Measurements from ENCODE around the gene SMCO2.

The SMCO2 gene

DNA sequence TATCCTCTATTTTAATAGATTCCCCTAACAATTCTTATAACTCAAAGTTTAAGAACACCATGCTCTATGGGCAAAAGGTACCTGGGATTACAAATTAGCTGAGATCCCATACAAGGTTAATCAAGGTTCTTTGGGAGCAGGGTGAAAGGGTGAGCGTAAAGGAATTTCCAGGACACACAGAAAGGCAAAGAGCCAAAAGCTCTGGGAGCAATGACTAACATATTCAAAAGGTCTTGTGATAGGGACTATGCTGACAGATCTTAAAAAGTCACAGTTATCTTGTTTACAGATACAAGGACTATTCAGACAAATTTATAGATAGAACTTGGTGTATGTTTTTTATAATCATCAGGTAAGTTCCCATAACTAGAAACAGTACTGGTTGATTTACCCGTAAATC lies 58.0 kb downstream of the SMCO2 start:
- Histone ChIP-seq H4K8ac (ENCODE audit: low read depth, low read length) (no peak overlapping the region), H3K27ac (ENCODE audit: low read depth, low read length) (no peak overlapping the region), H3K4me1 (ENCODE audit: control insufficient read depth, low read depth, low read length) (no peaks in the 10 kb centered on the region), H3K18ac (ENCODE audit: low read length) (no peak overlapping the region), H3K56ac (ENCODE audit: low read length) (no peak overlapping the region), H3K4ac (ENCODE audit: low read depth, low read length) (no peak overlapping the region), H3K9ac (ENCODE audit: low read length) (no peak overlapping the region), H3K4me2 (ENCODE audit: low read length) (no peak overlapping the region), H2BK15ac (replicated peaks; ENCODE audit: low read depth) (no peak overlapping the region), H4K5ac (ENCODE audit: low read length) (no peak overlapping the region), H3K79me2 (ENCODE audit: control insufficient read depth, insufficient read depth, low read length) (no peaks in the 10 kb centered on the region), H3K36me3 (ENCODE audit: control insufficient read depth, insufficient read depth, low read length) (no peaks in the 10 kb centered on the region), H3K4me3 (ENCODE audit: low read length) (no peak overlapping the region), H2BK120ac (ENCODE audit: low read depth, low read length) (no peak overlapping the region), H3K79me1 (ENCODE audit: low read length) (no peaks in the 10 kb centered on the region), H3K27me3 (ENCODE audit: insufficient read depth, low read length, poor library complexity) (no peaks in the 10 kb centered on the region), H3K23ac (ENCODE audit: low read length) (no peak overlapping the region), H2BK5ac (ENCODE audit: low read length) (no peak overlapping the region), H2AK5ac (ENCODE audit: low read length) (no peak overlapping the region)
- WGBS (ENCODE audit: extremely low coverage, insufficient coverage, low lambda C conversion rate), result no CpG with 5 or more reads among the region's 2 CpGs
- no peak for DNase-seq

DNA sequence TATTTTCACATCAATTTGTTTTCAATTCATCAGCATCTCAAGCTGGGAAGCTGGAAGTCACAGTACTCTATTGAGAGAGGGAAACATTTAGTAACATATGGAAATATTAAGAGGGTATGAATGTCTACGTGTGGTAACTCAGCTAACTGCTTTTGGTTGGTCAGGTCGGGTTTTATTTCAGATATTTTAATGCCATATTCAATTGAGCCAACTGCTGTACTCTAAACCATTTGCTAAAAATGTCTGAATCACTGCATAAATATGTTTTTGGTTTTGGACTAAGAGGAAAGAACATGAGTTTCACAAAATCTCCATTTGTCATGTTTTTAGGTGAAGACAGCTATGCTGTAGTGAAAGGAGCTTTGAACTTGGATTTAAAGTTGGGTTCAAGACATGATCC lies 58.6 kb downstream of the SMCO2 start:
- Histone ChIP-seq H2BK120ac (ENCODE audit: low read depth, low read length) (no peak overlapping the region), H3K36me3 (ENCODE audit: control insufficient read depth, insufficient read depth, low read length) (no peaks in the 10 kb centered on the region), H3K4me1 (ENCODE audit: control insufficient read depth, low read depth, low read length) (no peaks in the 10 kb centered on the region), H4K5ac (ENCODE audit: low read length) (no peak overlapping the region), H3K23ac (ENCODE audit: low read length) (no peak overlapping the region), H2BK5ac (ENCODE audit: low read length) (no peak overlapping the region), H4K8ac (ENCODE audit: low read depth, low read length) (no peak overlapping the region), H3K79me1 (ENCODE audit: low read length) (no peaks in the 10 kb centered on the region), H3K9ac (ENCODE audit: low read length) (no peak overlapping the region), H3K27ac (ENCODE audit: low read depth, low read length) (no peak overlapping the region), H2BK15ac (replicated peaks; ENCODE audit: low read depth) (no peak overlapping the region), H3K27me3 (ENCODE audit: insufficient read depth, low read length, poor library complexity) (no peaks in the 10 kb centered on the region), H3K4me2 (ENCODE audit: low read length) (no peak overlapping the region), H3K79me2 (ENCODE audit: control insufficient read depth, insufficient read depth, low read length) (no peaks in the 10 kb centered on the region), H3K18ac (ENCODE audit: low read length) (no peak overlapping the region), H3K4me3 (ENCODE audit: low read length) (no peak overlapping the region), H3K56ac (ENCODE audit: low read length) (no peak overlapping the region), H3K4ac (ENCODE audit: low read depth, low read length) (no peak overlapping the region), H2AK5ac (ENCODE audit: low read length) (no peak overlapping the region)
- WGBS (ENCODE audit: extremely low coverage, insufficient coverage, low lambda C conversion rate), result no CpG with 5 or more reads among the region's 2 CpGs
- DNase-seq, result no peak

DNA sequence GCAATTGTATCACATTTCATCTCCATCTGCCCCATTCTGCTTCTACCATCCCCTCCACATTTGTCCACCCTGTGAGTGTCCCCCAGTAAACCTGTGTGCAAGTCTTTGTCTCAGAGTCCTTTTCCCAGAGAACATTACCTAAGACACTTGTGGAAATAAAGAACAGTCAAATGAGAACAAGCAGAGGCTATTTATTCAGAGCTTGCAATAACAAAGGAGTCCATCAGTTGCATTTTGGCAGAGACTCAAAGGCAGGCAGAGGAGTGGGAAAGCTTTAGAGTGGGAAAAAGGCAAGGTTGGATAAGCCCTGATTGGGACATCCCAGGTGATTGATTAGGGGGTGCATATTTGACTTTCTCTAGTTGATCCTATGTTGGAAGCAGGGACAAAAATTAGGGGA lies 59.2 kb downstream of the SMCO2 start:
- Histone ChIP-seq H3K79me1 (ENCODE audit: low read length) (no peaks in the 10 kb centered on the region), H4K8ac (ENCODE audit: low read depth, low read length) (no peak overlapping the region), H3K4me1 (ENCODE audit: control insufficient read depth, low read depth, low read length) (no peaks in the 10 kb centered on the region), H3K18ac (ENCODE audit: low read length) (no peak overlapping the region), H3K27me3 (ENCODE audit: insufficient read depth, low read length, poor library complexity) (no peaks in the 10 kb centered on the region), H4K5ac (ENCODE audit: low read length) (no peak overlapping the region), H3K36me3 (ENCODE audit: control insufficient read depth, insufficient read depth, low read length) (no peaks in the 10 kb centered on the region), H3K27ac (ENCODE audit: low read depth, low read length) (no peak overlapping the region), H3K9ac (ENCODE audit: low read length) (no peak overlapping the region), H3K4ac (ENCODE audit: low read depth, low read length) (no peak overlapping the region), H2AK5ac (ENCODE audit: low read length) (no peak overlapping the region), H2BK120ac (ENCODE audit: low read depth, low read length) (no peak overlapping the region), H3K23ac (ENCODE audit: low read length) (no peak overlapping the region), H2BK5ac (ENCODE audit: low read length) (no peak overlapping the region), H3K4me3 (ENCODE audit: low read length) (no peak overlapping the region), H3K4me2 (ENCODE audit: low read length) (no peak overlapping the region), H2BK15ac (replicated peaks; ENCODE audit: low read depth) (no peak overlapping the region), H3K56ac (ENCODE audit: low read length) (no peak overlapping the region), H3K79me2 (ENCODE audit: control insufficient read depth, insufficient read depth, low read length) (no peaks in the 10 kb centered on the region)
- DNase-seq, result no peak

- no peak overlapping the region for H3K4me3 ChIP-seq (ENCODE audit: low read length)
- no peaks in the 10 kb centered on the region for H3K4me1 ChIP-seq (ENCODE audit: control insufficient read depth, low read depth, low read length)
- H3K4me2 ChIP-seq (ENCODE audit: low read length), result no peak overlapping the region
- no peaks in the 10 kb centered on the region for H3K79me2 ChIP-seq (ENCODE audit: control insufficient read depth, insufficient read depth, low read length)
- no peak for DNase-seq
- H3K79me1 ChIP-seq (ENCODE audit: low read length), result no peaks in the 10 kb centered on the region
- H4K8ac ChIP-seq (ENCODE audit: low read depth, low read length), result no peak overlapping the region
- H3K27me3 ChIP-seq (ENCODE audit: insufficient read depth, low read length, poor library complexity), result no peaks in the 10 kb centered on the region
- no peak overlapping the region for H2BK15ac ChIP-seq (replicated peaks; ENCODE audit: low read depth)
- H3K23ac ChIP-seq (ENCODE audit: low read length), result no peak overlapping the region
- H3K56ac ChIP-seq (ENCODE audit: low read length), result no peak overlapping the region
- H2AK5ac ChIP-seq (ENCODE audit: low read length), result no peak overlapping the region
- H3K9ac ChIP-seq (ENCODE audit: low read length), result no peak overlapping the region
- no peak overlapping the region for H3K18ac ChIP-seq (ENCODE audit: low read length)
- H2BK120ac ChIP-seq (ENCODE audit: low read depth, low read length), result no peak overlapping the region
- H3K27ac ChIP-seq (ENCODE audit: low read depth, low read length), result no peak overlapping the region
- WGBS (ENCODE audit: extremely low coverage, insufficient coverage, low lambda C conversion rate), result no CpG with 5 or more reads among the region's 2 CpGs
- no peak overlapping the region for H2BK5ac ChIP-seq (ENCODE audit: low read length)
- no peak overlapping the region for H4K5ac ChIP-seq (ENCODE audit: low read length)
- H3K4ac ChIP-seq (ENCODE audit: low read depth, low read length), result no peak overlapping the region
- no peaks in the 10 kb centered on the region for H3K36me3 ChIP-seq (ENCODE audit: control insufficient read depth, insufficient read depth, low read length)
Measured at GRCh38 chr12:27506645-27507189, 60.2 kb downstream of the SMCO2 start.

DNA sequence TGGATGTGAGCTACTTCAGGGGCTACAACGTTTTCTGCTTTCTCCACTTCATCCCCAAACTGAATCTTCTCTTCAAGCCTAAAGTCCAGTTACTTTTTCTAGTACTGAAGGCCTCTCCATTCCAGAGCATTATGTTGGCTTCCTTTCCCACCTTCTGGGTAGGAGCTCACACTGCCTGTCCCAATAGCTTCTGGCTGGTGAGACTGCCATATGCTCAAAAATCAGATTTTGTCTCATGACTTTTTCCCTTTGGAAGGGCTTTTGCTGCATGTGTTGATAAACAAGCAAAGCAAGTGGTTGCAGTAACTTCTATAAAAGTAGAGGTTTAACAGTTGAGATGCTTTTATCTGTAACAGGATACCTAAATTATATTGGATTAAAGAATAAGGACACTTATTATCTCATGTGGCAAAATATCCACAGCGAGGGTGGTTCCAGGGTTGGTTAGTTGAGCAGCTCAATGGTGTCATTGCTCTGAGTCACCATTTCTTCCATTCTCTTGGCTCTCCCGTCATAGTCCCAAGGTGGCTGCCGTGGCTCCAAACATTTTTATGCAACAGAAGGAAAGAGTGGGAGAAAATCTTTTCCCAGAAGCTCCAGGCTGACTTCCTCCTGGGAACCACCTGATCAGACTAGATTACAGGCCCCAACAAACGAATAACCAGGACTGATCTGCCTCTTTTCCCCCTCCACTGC lies 62.3 kb downstream of the SMCO2 start:
- H3K79me2 ChIP-seq (ENCODE audit: control insufficient read depth, insufficient read depth, low read length), result no peaks in the 10 kb centered on the region
- no peak overlapping the region for H4K5ac ChIP-seq (ENCODE audit: low read length)
- H3K27me3 ChIP-seq (ENCODE audit: insufficient read depth, low read length, poor library complexity), result no peaks in the 10 kb centered on the region
- H2BK15ac ChIP-seq (replicated peaks; ENCODE audit: low read depth), result no peak overlapping the region
- no peak overlapping the region for H4K8ac ChIP-seq (ENCODE audit: low read depth, low read length)
- H3K27ac ChIP-seq (ENCODE audit: low read depth, low read length), result no peak overlapping the region
- H3K4me2 ChIP-seq (ENCODE audit: low read length), result no peak overlapping the region
- H3K4ac ChIP-seq (ENCODE audit: low read depth, low read length), result no peak overlapping the region
- H2BK120ac ChIP-seq (ENCODE audit: low read depth, low read length), result no peak overlapping the region
- H3K36me3 ChIP-seq (ENCODE audit: control insufficient read depth, insufficient read depth, low read length), result no peaks in the 10 kb centered on the region
- DNase-seq, result no peak
- no peak overlapping the region for H3K18ac ChIP-seq (ENCODE audit: low read length)
- H3K4me3 ChIP-seq (ENCODE audit: low read length), result no peak overlapping the region
- H3K79me1 ChIP-seq (ENCODE audit: low read length), result no peaks in the 10 kb centered on the region
- H3K56ac ChIP-seq (ENCODE audit: low read length), result no peak overlapping the region
- no peaks in the 10 kb centered on the region for H3K4me1 ChIP-seq (ENCODE audit: control insufficient read depth, low read depth, low read length)
- H3K9ac ChIP-seq (ENCODE audit: low read length), result no peak overlapping the region
- no peak overlapping the region for H3K23ac ChIP-seq (ENCODE audit: low read length)
- H2BK5ac ChIP-seq (ENCODE audit: low read length), result no peak overlapping the region
- H2AK5ac ChIP-seq (ENCODE audit: low read length), result no peak overlapping the region
- no CpG with 5 or more reads among the region's 5 CpGs for WGBS (ENCODE audit: extremely low coverage, insufficient coverage, low lambda C conversion rate)
